ENCODE measurements around the gene PIGM.

- TF ChIP-seq CTCF (conservative IDR thresholded peaks at IDR 0.05) (no peak), ZFX (IDR thresholded peaks at IDR 0.05) (no peak)
Measured at GRCh38 chr1:160064164-160064563, 32.4 kb upstream of the PIGM start.

Data from C4-2B (cell line).